ENCODE data around the gene DPP9.
A peak's percentile ranks its signal among the peaks of the same experiment; 100 is the strongest.

The DPP9 gene

DNA sequence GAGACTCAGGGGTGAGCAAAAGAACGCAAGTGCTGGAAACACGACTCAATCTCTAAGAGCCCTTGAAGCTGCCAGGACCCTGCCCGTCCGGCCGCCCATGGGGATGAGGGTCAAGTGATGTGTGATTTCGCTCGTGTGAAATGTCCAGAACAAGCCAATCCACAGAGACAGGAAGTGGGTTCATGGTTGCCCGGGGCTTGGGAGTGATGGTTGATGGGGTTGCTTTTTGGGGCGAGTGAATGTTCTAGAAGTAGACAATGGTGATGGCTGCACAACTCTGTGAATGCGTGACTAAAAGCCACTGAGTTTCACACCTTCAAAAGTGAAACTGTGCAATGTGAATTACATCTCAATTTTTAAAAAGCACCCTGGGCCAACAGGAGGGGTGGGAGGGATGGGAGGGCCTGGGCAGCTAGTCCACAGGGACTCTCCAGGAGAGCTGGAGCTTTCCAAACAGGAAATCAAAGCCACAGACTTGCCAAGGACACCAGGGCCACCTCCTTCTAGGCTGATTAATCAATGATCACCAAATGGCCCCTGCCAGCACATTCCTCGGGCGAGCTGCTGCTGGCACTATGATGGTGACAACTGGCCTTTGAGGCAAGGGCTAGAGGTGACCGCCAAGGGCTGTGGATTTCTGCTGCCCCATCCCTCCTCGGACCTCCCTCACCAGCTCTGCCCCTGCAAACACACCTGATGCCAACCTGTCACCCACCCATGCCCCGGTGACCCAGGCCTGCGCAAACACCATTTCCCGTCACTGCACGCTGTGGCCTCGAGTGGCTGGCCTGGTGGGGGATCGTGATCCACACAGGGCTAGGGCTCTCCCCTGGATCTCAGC, 14.0 kb downstream of the DPP9 start:
- no peak for DNase-seq (ENCODE audit: low read depth)

DNA sequence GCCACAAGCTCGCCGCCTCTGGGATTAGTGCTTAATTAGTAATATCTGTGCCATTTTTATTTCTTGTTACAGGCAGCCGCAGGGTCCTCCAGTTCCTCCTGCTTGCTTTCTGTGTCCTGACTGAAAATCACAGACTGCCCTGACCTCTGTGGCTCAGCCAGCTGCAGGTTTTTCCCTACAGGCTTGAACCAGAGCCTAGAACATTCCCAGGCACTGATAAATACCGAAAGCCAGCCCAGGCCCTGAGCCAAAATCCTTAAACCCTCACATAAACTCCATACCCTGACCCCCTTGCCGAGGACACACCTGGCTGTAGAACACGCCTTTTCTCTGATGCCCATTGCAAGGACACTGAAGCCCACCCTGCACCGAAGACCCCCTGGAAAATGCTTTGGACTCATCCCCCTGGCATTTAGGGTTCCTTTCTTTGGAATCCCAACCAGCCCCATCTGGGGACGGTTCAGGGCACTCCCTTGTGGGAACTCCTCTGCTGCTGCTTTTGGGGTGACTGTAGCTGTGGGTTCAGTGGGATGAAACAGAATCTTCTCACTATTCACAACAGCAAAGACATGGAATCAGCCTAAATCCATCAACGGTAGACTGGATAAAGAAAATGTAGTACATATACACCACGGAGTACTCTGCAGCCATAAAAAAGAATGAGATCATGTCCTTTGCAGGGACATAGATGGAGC, 15.5 kb downstream of the DPP9 start:
- peak; percentile 42 for DNase-seq (ENCODE audit: low read depth)

DNA sequence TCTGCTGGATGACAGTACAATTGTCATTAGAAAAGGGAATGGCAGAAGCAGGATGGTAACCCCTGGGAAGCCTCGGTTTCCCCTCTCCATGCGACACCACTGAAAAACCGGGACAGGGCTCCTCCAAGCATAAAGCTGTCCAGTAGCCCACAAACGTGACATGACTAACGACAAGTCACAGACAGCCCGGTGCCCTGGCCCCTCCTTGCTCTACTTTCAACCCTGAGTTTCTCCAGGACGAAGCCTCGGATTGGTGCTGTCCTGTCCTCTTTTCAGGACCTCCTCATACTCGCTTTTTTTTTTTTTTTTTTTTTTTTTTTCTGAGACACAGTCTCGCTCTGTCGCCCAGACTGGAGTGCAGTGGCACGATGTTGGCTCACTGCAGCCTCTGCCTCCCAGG, 16.3 kb downstream of the DPP9 start:
- no peak for DNase-seq (ENCODE audit: low read depth)

GRCh38 chr19:4705413-4706131, 18.1 kb downstream of the DPP9 start:
- no peak for DNase-seq (ENCODE audit: low read depth)

GRCh38 chr19:4704317-4704673, 19.3 kb downstream of the DPP9 start:
- no peak for DNase-seq (ENCODE audit: low read depth)

DNA sequence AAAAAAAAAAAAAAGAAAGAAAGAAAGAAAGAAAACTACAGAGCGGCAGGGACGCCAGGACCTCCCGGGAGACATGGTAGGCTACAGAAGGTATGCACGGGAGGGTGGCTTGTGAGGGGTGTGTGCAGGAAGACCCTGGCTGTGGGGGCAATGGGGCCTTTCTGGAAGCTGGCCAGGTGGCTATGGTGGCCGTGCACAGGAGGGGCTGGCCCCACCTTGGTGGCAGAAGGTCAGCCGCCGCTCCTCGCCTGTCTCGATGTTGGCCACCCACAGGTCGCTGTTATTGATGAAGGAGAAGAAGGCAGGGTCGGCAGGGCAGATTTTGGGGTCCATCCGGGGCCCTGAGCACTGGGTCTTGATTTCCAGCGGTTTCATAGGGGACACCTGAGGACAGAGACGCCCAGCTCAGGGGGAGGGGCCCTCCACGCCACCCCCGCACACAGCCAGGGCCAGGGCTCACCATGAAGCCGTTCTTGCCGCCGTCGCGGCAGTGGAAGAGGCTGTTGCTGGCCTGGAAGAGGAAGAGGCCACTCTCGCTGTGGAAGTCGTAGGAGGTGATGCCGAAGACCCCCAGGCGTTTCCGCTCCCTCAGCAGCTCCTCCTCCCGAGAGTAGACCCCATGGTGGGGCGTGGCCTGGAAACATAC, 19.8 kb downstream of the DPP9 start:
- DNase-seq (ENCODE audit: low read depth): no peak

DNA sequence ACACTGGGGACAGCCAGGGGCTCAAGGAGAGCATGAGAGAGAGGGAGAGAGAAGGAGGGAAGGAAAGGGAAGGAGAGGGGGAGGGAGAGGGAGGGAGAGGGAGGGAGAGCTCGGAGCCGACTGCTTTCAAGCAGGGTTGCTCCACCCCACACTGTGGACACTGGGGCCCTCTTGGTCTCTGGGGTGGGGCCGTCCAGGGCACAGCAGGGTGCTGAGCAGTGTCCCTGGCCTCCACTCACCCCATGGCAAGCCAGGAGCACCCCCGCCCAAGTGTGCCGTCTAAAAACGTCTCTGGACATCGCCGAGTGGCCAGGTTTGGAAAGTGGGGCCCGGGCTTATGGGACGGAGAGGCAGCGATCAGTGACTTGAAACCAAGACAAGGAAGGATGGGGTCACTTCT, 20.9 kb downstream of the DPP9 start:
- no peak for DNase-seq (ENCODE audit: low read depth)

GRCh38 chr19:4701557-4701956, 22.1 kb downstream of the DPP9 start:
- DNase-seq (ENCODE audit: low read depth): no peak

GRCh38 chr19:4700693-4700970, 23.0 kb downstream of the DPP9 start:
- DNase-seq (ENCODE audit: low read depth): no peak

- DNase-seq (ENCODE audit: low read depth): no peak
These were observed 23.6 kb downstream of the DPP9 start for GRCh38 chr19:4699826-4700692.

- no peak for DNase-seq (ENCODE audit: low read depth)
These were observed 26.3 kb downstream of the DPP9 start for GRCh38 chr19:4697304-4697703.

GRCh38 chr19:4695224-4695731, 28.4 kb downstream of the DPP9 start:
- DNase-seq (ENCODE audit: low read depth): no peak

DNA sequence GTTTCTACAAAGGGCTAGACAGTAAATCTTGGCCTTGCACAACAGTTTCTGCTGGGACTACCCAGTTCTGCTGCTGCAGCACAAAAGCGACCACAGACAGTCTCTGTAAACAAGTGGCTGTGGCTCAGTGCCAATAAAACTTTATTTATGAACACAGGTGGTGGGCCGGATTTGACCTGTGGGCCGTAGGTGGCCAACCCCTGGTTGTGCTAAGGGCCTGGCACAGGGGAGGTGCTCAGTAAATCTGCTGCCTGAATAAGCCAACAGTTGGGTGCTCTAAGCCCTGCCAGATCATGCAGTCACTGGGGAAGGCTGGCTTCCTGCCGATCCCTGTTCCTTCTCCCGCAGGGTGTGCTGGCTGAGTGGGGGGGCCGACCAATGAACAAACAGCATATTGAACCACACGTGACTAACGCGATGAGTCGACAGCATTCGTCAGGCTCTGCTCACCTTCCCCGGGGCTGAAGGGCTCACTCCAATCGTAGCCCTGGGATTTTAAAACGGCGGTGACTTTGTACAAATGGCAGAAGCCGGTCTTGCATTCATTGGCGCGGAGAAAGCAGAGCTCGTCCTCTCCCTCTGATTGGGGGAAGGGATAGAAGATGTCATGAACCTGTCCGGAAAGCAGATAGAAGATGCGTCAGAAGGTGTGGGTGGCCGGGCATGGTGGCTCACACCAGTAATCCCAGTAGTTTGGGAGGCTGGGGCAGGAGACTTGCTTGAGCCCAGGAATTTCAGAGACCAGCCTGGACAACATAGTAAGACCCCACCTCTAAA, 29.2 kb downstream of the DPP9 start:
- peak; percentile 96 for DNase-seq (ENCODE audit: low read depth)

- DNase-seq (ENCODE audit: low read depth): no peak
These were observed 30.0 kb downstream of the DPP9 start for GRCh38 chr19:4693471-4694121.

- no peak for DNase-seq (ENCODE audit: low read depth)
These were observed 30.6 kb downstream of the DPP9 start for GRCh38 chr19:4693078-4693350.

DNA sequence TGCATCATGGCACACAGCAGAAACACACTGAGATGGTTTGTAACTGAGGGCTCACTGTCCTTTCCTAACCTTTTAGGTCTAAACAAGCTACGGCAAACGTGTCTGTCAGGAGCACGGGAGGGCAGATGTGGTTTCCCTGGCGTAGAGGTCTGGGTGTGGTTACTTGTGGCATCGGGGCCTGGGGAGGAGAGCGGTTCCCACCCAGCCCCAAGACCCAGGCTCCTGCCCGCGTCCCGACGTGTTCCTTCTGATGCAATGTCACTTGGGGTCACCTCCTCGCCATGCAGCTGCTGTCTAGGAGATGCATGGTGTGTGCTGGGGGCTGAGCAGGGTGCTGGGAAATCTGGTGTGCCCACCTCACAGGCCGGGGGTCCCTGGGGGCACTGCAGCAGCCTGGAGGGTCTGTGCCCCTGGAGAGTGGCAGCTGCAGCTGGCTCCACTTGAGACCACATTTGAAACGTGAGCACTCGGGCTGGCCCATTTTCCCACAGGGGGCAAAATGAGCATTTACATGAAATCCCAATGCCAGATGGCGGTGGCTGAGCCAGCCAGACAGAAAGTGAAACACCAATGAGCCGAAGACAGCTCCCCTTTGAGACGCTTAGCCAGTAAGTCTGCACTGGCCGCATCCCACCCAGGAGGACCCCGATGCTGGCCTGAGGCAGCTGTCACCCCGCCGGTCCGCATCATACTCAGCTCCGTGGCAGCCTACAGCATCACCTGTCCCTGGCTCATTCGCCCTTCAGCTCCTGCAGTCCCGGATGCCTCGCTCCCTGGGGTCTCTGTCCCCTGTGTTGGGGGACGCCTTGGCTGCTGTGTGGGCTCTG, 31.2 kb downstream of the DPP9 start:
- DNase-seq (ENCODE audit: low read depth): no peak

DNA sequence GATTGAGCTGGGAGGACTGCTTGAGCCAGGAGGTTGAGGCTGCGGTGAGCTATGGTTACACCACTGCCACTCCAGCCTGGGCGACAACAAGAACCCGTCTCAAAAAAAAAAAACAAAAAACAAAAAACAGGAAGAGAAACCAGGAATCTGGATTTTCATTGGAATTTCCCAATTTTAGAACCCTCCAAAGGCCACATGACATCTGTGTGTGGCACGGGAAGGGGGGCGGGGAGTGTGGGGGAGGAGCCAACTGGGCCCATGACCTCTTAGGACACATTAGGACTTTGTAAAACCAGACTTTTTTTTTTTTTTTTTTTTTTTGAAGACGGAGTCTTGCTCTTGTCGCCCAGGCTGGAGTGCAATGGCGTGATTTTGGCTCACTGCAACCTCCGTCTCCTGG, 32.3 kb downstream of the DPP9 start:
- DNase-seq (ENCODE audit: low read depth): no peak

DNA sequence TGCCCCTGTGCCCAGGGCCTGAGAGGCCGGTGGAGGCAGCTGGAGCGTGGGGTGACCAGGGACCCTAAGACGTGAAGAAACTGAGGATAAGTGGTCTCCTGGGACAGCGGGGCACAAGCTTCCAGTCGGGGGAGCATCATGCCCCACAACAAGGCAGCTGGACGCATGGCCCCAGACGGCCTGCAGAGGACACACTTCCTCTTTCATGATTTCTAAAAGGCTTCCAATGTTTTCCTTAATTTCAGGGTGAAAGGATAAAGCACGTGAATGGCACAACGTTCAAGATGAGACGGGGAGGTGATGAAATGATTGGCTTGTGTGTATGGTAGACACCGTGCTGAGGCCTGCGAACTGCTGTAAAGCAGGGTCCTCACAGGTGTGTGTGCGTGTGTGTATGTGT, 33.3 kb downstream of the DPP9 start:
- no peak for DNase-seq (ENCODE audit: low read depth)

GRCh38 chr19:4689403-4689802, 34.2 kb downstream of the DPP9 start:
- DNase-seq (ENCODE audit: low read depth): no peak

DNA sequence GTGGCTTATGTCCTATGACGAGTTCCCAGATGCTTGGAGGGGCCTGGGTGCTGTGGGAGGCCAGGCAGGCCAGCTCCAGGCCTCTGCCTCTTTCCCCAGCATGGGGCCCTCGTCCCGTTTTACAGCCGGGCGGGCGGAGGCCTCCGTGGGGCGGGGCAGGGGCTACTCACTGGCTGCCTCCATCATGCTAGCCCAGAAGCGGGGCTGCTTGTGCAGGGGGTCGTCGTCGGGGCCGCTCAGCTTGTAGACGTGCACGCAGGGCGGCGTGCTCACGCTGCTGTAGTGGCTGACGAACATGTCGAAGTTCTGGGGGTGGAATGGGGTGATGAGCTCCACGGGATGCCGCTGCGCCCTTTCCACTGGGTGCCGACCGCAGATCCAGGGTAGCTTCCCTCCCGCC, 35.1 kb downstream of the DPP9 start:
- no peak for DNase-seq (ENCODE audit: low read depth)

Data from amniotic epithelial cell (primary cell).